Osteocyte (in vitro differentiated cells): ENCODE data around the gene CDK5R2. TPM values are rescaled to one million over a fixed set of nuclear protein-coding genes. Genes with fewer than 3 reads are reported as not detected.

Experiments
- DNase-seq: peaks from one replicate; pipeline ENCODE4 v3.0.0; 2021; ENCODE audit warnings: mixed read lengths; ENCODE audit not compliant: unreplicated experiment; ENCODE audit errors: extremely low spot score
- H3K27ac Mint-ChIP-seq: one replicate; pipeline ENCODE4 v1.8.0; 2021; ENCODE audit warnings: mild to moderate bottlenecking, mixed read lengths; ENCODE audit not compliant: unreplicated experiment
- H3K27me3 Mint-ChIP-seq: one replicate; pipeline ENCODE4 v1.8.0; 2021; ENCODE audit warnings: mixed read lengths; ENCODE audit not compliant: unreplicated experiment
- H3K36me3 Mint-ChIP-seq: one replicate; pipeline ENCODE4 v1.8.0; 2021; ENCODE audit warnings: mixed read lengths; ENCODE audit not compliant: unreplicated experiment
- H3K4me1 Mint-ChIP-seq: one replicate; pipeline ENCODE4 v1.8.0; 2021; ENCODE audit warnings: mixed read lengths; ENCODE audit not compliant: unreplicated experiment
- H3K4me3 Mint-ChIP-seq: one replicate; pipeline ENCODE4 v1.8.0; 2021; ENCODE audit warnings: mild to moderate bottlenecking, moderate library complexity, mixed read lengths; ENCODE audit not compliant: unreplicated experiment
- H3K9me3 Mint-ChIP-seq: one replicate; pipeline ENCODE4 v1.8.0; 2021; ENCODE audit warnings: mixed read lengths; ENCODE audit not compliant: unreplicated experiment
- total RNA-seq: library from RNA; stranded (reverse); gene quantifications from 2 replicates; pipeline ENCODE4 v1.2.1, GENCODE V29; 2021
- TF ChIP-seq, protein P1 (sequence below): fragments of 200-600 bp; sonication (generic); IDR thresholded peaks from 2 replicates; pipeline ENCODE4 v1.5.0; 2021; ENCODE audit warnings: antibody characterized with exemption, mild to moderate bottlenecking, moderate library complexity

The CDK5R2 gene
- total RNA-seq, 1 donor from 2014 or later = not detected

GRCh38 chr2:218996937-218997336, 37.5 kb downstream of the CDK5R2 start:
- Mint-ChIP-seq H3K4me3 (no peak overlapping the region), H3K4me1 (peaks cover 13% of the 10 kb centered on the region), H3K27me3 (peaks cover 59% of the 10 kb centered on the region), H3K27ac (no peak overlapping the region), H3K36me3 (no peaks in the 10 kb centered on the region), H3K9me3 (no peaks in the 10 kb centered on the region)
- TF ChIP-seq, protein P1, sequence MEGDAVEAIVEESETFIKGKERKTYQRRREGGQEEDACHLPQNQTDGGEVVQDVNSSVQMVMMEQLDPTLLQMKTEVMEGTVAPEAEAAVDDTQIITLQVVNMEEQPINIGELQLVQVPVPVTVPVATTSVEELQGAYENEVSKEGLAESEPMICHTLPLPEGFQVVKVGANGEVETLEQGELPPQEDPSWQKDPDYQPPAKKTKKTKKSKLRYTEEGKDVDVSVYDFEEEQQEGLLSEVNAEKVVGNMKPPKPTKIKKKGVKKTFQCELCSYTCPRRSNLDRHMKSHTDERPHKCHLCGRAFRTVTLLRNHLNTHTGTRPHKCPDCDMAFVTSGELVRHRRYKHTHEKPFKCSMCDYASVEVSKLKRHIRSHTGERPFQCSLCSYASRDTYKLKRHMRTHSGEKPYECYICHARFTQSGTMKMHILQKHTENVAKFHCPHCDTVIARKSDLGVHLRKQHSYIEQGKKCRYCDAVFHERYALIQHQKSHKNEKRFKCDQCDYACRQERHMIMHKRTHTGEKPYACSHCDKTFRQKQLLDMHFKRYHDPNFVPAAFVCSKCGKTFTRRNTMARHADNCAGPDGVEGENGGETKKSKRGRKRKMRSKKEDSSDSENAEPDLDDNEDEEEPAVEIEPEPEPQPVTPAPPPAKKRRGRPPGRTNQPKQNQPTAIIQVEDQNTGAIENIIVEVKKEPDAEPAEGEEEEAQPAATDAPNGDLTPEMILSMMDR = no peak
- DNase-seq = no peak

GRCh38 chr2:218997731-218998130, 38.3 kb downstream of the CDK5R2 start:
- H3K27ac Mint-ChIP-seq = no peak overlapping the region

DNA sequence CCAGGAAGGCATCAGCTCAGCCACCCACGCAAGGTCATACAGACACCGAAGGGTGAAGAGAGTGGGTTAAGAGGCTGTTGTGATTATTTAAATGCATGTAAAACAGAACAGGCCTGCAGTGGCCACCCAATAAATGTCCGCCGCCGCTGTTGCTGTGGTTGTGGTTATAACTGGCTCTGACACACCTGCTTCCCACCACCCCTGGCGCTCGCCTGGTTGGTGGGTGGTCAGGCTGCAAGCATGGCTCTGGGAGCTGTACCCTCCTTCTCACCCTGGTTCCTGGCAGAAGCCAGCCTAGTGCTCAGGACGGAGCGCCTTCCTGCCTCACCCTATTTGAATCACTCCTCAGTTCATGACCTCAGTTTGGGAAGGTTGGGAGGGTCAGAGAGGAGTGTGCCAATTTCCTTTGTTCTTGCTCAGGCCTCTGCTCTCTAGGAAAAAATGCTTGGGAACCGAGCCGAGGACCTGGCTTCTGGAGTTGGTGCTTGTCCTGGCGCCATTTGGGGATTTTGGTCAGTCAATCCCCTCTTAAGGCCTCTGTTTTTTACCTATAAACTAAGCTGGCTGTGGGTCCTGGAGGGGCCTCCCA, 39.0 kb downstream of the CDK5R2 start:
- Mint-ChIP-seq H3K27ac (no peak overlapping the region), H3K36me3 (no peaks in the 10 kb centered on the region), H3K4me1 (peaks cover 16% of the 10 kb centered on the region), H3K9me3 (no peaks in the 10 kb centered on the region), H3K4me3 (no peak overlapping the region), H3K27me3 (peaks cover 62% of the 10 kb centered on the region)
- TF ChIP-seq, protein P1 = no peak
- DNase-seq = no peak

More at GRCh38 chr2:218997731-218998130, 38.3 kb downstream of the CDK5R2 start:
- DNase-seq = no peak
- Mint-ChIP-seq H3K27me3 (peaks cover 58% of the 10 kb centered on the region), H3K9me3 (no peaks in the 10 kb centered on the region), H3K4me1 (peaks cover 15% of the 10 kb centered on the region), H3K36me3 (no peaks in the 10 kb centered on the region), H3K4me3 (no peak overlapping the region)
- TF ChIP-seq, protein P1 = no peak

DNA sequence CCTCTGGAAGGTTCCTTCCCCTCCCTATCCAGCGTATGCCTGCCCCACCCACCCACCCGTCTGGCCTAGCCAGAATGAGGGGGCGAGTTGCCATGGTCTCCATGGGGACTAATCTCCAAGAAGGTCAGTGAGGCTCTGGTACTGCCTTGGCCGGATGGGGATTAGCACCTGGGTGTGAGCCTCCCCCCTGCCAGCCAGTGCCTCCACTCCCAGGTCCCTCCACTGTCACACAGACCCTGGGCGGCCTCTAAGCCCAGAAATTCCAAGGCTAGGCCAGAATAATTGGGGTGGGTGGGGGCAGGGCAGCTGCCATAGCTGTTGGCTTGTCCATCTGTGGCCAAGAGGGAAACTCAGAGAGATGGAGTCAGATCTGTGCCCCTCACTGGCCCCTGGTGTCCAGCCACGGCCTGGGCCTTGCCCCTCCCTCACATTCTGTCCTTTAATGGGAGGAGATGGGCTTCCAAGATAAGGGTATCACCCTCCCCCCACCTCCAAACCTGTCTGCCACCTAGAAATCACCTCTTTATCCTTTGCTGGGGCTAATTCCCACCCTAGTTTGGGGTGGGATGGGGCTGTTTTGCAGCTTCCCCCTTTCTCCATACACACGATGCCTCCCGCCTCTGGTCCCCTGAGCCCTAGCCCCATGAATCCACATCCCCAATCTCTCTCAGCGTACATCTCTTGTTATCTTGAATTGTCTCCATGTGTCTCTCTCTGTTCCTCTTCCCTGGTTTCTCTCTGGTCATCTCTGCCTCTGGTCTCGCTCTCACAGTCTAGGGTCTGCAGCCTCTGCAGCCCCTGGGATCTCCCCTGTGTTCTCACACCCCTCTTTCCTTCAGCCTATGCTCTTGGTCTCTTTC, 39.8 kb downstream of the CDK5R2 start:
- H3K27ac Mint-ChIP-seq = no peak overlapping the region
- H3K4me3 Mint-ChIP-seq = no peak overlapping the region
- TF ChIP-seq, protein P1 = no peak
- no peaks in the 10 kb centered on the region for H3K9me3 Mint-ChIP-seq
- peaks cover 8% of the 10 kb centered on the region for H3K4me1 Mint-ChIP-seq
- no peak for DNase-seq
- no peaks in the 10 kb centered on the region for H3K36me3 Mint-ChIP-seq
- peaks cover 62% of the 10 kb centered on the region for H3K27me3 Mint-ChIP-seq

DNA sequence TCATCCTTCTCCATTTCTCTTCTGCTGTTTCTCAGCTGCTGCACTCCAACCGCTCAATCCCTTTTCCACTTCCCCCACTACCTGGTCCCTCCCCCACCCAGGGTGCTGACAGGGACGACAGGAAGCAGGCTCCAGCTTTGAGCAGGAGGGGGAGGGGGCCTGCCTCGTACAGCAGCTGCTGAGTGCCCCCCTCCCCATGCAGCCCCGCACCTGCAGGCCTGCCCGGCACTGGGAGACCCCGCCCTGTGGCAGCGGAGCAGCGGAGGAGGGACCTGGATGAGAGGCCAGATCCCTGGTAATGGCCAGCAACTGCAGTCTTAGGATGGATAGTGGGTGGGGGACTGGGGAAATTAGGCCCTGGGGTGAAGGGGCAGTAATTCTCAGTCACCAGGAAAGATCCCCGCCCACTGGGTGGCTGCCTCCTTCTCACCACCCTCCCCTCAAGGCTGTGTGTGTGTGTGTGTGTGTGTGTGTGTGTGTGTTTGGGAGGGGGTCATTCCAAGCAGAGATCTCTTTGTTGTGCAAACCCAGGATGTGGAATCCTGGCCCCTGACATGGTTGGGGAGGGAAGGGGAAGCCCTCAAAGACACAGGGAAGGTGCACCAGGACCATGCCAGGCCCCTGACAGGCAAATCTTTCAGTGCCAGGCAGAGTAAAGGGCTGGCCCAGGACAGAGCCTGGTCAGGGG, 40.6 kb downstream of the CDK5R2 start:
- H3K27ac Mint-ChIP-seq = no peak overlapping the region
- H3K4me3 Mint-ChIP-seq = no peak overlapping the region
- H3K4me1 Mint-ChIP-seq = peaks cover 8% of the 10 kb centered on the region
- H3K36me3 Mint-ChIP-seq = no peaks in the 10 kb centered on the region
- no peaks in the 10 kb centered on the region for H3K9me3 Mint-ChIP-seq
- H3K27me3 Mint-ChIP-seq = peaks cover 63% of the 10 kb centered on the region
- no peak for DNase-seq
- TF ChIP-seq, protein P1 = no peak
